HG02973 (cell line): Measurements from ENCODE around the gene INAFM2.

ENCODE experiments used
- ATAC-seq: cut with Tn5 transposase; IDR thresholded peaks from one replicate; pipeline ENCODE4 v1.9.1; 2021; ENCODE audit warnings: moderate library complexity; ENCODE audit not compliant: unreplicated experiment

Gene INAFM2

DNA sequence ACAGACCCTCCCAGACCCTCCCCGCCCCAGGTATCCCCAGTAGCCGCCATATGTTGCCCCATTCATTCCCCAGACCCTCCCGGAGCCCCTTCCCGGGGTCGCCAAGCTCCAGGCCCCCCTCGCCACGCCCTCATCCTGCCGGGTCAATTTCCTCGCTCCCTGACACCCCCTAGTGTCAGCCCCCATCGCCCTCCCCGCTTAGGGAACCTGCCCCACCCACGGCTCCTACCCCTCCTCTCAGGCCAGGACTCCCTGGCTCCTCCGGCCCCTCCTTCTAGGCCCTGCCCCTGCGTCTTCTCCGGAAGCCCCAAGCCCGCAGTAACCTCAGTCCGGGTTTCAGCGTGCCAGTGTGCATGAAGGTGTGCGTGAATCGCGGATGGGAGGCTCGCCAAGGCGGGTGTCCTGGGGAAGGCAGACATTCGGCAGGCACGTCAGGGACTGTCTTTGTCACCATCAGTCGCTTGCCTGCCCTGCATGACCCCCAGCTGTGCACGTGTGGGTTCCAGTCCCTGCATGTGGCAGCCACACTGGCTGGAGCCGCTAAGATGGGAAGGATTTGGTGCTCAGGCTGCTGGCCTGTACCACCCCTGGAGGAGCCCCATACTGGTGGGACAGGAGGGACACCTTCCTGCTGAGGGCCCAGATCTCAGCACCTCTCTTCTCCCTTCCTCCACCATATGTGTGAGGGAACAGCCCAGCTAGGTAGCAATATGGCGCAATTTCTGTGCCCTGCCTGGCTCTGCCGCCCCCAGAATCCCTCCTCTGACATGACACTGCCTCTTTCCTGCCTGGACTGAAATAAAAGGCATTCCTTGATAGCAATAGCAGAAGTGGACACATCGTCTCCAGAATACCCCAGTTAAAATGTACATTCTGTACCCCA is 35.2 kb downstream of the INAFM2 start:
- no peak for ATAC-seq

DNA sequence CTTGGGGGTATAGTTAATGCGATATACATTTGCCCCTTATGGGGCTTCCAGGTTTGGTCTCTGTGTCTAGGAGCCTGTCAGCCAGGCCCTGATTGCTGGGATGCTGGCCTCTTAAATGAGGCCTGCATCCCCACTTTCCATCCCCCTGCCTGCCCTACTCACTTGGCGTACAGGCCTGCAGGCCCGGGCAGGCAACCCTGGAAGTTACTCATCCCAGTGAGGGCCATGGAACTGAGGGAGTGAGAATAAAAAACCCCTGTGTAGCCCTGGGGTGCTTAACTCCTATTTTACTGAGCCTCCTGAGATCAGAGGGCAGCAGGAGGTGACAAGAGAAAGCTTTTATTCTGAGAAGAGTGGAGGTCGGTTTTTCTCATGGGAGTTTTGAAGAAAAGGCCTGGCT is 36.5 kb downstream of the INAFM2 start:
- no peak for ATAC-seq

DNA sequence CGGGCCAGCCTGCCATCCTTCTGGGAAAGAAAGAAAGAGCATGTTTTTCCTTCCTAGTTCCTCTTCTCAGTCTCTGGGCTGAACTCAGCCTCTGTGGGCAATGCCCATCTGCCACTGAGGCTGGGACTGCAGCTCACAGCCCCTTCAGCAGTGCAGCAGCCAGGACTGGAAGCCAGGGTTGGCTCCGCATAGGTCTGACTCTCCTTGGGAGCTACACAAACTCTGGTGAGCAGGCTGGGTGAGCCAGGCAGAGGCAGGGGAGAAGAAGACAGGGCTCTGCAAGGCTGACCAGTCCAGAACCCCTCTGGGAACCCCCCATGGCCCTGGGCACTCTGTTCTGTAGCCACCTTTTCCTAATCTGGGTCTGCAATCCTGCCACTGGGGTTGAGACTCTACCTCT is 38.1 kb downstream of the INAFM2 start:
- no peak for ATAC-seq

DNA sequence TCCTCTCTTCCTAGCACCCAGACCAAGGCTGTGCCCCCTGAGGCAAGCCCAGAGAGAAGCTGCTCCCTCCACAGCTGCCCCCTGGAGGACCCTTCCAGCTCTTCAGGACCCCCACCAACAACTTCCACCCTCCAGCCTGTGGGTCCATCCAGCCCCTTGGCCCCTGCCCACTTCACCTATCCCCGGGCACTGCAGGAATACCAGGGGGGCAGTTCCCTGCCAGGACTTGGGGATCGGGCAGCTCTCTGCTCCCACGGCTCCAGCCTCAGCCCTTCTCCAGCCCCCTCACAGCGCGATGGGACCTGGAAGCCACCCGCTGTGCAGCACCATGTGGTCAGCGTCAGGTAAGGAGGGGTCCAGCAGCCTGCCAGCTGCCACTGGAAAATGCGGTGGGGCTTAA is 40.1 kb downstream of the INAFM2 start:
- ATAC-seq = no peak

DNA sequence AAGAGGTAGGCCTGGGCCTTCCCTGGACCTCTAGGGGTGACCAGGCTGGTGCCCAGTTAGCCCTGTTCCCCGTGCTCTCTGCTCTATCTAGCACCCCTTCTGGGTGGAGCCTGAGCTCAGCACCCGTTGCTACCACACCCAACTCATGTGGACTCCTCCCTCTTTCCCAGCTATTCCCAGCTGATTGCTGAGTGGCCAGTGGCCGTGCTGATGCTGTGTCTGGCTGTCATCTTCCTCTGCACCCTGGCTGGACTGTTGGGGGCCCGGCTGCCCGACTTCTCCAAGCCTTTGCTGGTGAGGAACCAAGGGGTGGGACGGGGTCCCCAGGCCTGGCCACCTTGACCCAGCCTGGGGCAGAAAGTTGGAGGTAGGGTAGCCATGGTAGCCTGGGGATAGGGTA is 40.8 kb downstream of the INAFM2 start:
- no peak for ATAC-seq

DNA sequence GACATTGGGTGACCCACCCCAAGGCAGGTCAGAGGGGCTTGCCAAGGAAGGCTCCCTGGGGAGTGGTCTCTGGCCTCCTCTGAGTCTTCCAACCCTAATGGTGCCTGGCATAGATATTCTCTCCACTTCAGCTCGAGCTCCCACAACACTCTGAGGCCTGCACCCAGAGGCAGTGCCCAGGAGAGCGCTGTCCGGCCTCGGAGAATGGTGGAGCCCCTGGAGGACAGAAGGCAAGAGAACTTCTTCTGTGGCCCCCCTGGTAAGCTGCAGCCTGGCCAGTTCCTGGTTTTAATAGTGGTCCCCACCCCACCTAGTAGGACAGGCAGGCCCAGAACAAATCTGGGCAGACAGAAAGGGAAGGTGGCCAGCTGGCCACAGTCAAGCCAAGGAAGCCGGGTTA is 41.5 kb downstream of the INAFM2 start:
- ATAC-seq = no peak

DNA sequence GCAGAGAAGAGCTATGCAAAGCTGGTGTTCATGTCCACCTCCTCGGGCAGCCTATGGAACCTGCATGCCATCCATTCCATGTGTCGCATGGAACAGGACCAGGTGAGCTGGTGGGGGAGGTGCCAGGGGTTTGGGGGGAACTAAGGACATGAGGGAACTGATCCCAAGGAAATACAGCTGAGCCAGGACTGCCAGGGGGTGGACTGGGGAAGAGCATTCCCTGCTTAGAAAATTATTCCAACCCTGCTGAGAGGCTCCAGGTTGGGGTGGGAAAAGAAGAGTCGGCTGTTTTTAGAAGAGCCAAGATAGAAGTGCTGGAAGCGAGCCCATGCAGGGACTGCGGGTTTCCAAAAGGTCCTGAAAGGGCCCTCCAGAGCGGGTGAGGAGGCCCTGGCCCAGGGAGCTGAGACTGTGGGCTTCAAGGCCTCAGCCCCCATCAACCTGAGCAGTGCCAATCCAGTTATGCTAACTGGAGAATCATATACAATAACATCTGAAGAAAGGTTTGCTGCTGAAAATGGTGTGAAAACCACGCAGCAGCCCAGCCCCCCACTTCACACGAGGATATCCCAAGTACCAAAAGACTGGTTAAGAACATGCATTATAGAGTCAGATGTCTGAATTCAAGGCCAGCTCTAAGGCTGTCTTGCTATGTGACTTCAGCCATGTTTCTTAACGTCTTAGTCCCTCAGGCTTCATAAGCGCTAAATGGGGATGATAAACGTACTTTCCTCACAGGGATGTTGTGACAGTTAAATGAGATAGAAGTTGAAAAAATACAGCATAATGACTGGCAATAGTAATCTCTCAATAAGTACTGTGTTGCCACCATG is 42.3 kb downstream of the INAFM2 start:
- ATAC-seq = no peak

DNA sequence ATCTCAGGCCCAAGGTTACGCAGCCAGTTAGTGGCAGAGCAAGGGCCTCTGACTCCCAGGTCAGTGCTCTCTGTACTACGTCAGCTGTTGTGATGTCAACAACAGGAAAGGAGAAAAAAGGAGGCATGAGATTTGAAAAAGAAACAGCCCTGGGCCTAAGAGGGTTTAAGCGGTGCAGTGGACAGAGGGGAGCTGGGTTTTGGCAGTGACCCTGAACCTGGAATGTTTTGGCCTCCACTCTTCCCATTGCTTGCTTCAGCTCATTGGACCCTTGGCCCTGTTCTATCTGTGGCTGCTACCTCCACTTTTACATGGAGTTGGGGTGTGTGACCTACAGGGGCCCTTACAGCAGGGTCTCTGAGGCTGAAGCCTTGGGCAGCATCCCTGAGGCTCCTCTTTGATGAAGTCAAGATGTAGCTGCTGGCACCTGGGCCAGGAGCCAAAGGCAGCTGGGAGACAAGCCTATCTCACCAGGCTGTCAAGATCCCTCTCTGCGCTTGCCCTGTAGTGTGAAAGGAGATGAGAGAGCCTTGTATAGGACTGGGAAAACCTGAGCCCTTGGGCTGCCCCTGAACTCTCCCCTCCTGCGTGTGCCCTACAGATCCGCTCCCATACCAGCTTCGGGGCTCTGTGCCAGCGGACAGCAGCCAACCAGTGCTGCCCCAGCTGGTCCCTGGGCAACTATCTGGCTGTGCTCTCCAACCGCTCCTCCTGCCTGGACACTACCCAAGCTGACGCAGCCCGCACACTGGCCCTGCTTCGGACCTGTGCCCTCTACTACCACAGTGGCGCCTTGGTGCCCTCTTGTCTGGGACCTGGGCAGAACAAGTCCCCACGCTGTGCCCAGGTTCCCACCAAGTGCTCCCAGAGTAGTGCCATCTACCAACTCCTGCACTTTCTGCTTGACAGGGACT is 43.2 kb downstream of the INAFM2 start:
- ATAC-seq = no peak

DNA sequence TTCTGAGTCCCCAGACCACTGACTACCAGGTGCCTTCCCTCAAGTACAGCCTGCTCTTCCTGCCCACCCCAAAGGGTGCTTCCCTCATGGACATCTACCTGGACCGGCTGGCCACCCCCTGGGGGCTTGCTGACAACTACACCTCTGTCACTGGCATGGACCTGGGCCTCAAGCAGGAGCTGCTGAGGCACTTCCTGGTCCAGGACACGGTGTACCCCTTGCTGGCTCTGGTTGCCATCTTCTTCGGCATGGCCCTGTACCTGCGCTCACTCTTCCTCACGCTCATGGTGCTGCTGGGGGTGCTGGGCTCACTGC is 43.8 kb downstream of the INAFM2 start:
- no peak for ATAC-seq

DNA sequence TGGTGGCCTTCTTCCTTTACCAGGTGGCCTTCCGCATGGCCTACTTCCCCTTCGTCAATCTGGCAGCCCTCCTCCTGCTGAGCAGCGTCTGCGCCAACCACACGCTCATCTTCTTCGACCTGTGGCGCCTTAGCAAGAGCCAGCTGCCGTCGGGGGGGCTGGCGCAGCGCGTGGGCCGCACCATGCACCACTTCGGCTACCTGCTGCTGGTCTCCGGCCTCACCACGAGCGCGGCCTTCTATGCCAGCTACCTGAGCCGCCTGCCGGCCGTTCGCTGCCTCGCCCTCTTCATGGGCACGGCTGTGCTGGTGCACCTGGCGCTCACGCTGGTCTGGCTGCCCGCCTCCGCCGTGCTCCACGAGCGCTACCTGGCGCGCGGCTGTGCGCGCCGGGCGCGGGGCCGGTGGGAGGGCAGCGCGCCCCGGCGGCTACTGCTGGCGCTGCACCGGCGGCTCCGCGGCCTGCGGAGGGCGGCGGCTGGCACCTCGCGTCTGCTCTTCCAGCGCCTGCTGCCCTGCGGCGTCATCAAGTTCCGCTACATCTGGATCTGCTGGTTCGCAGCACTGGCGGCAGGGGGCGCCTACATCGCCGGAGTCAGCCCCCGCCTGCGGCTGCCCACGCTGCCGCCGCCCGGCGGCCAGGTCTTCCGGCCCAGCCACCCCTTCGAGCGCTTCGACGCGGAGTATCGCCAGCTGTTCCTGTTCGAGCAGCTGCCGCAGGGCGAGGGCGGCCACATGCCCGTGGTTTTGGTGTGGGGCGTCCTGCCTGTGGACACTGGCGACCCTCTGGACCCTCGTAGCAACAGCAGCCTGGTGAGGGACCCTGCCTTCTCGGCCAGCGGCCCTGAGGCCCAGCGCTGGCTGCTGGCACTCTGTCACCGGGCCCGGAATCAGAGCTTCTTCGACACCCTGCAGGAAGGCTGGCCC is 44.5 kb downstream of the INAFM2 start:
- peak; percentile 79 for ATAC-seq

DNA sequence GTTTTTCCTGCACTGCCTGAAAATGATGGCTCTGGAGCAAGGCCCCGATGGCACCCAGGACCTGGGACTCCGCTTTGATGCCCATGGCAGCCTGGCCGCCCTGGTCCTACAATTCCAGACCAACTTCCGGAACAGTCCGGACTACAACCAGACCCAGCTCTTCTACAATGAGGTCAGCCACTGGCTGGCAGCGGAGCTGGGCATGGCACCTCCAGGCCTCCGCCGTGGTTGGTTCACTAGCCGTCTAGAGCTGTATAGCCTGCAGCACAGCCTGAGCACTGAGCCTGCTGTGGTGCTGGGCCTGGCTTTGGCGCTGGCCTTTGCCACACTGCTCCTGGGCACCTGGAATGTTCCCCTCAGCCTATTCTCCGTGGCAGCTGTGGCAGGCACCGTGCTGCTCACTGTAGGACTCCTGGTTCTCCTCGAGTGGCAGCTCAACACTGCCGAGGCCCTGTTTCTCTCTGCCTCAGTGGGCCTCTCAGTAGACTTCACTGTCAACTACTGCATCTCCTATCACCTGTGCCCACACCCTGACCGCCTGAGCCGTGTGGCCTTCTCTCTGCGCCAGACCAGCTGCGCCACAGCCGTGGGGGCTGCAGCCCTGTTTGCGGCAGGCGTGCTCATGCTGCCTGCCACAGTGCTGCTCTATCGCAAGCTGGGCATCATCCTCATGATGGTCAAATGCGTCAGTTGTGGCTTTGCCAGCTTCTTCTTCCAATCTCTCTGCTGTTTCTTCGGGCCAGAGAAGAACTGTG is 45.4 kb downstream of the INAFM2 start:
- no peak for ATAC-seq

DNA sequence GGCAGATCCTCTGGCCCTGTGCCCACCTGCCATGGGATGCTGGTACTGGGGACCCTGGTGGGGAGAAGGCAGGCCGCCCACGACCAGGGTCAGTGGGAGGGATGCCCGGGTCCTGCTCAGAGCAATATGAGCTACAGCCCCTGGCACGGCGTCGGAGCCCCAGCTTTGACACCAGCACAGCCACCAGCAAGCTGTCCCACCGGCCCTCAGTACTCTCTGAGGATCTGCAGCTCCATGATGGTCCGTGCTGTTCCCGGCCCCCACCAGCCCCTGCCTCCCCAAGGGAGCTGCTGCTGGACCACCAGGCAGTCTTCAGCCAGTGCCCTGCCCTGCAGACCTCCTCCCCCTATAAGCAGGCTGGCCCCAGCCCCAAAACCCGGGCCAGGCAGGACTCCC is 46.0 kb downstream of the INAFM2 start:
- ATAC-seq = no peak

DNA sequence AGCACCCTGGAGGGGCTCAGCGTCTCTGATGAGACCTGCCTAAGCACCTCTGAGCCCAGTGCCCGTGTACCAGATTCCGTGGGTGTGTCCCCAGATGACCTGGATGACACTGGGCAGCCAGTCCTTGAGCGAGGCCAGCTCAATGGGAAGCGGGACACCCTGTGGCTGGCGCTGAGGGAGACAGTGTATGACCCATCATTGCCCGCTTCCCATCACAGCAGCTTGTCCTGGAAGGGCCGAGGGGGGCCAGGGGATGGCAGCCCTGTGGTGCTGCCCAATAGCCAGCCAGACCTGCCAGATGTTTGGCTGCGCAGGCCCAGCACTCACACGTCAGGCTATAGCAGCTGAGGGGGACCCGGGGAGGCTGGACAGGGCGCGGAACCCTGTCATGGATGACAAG is 46.5 kb downstream of the INAFM2 start:
- no peak for ATAC-seq

DNA sequence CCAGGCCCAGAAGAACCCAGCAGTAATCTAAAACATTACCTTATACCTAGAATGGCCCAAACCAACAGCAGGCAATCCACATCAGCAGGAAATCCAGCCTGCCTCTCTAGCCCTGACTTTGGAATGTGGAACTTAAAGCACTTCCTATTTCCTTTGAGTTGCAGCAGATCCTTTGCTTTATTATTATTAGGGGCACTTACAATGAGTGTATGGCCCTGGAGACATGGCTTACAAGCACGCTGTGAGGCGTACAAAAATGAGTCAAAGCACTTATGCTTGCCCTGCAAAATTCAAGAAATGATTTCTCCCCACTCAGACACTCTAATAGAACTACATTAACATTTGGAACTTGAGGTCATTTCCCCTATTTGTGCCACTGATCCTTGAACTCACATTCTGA is 49.5 kb downstream of the INAFM2 start:
- no peak for ATAC-seq
